ENCODE results near the gene DCTPP1. TPM values are rescaled to one million over a fixed set of nuclear protein-coding genes. Genes with fewer than 3 reads are reported as not detected.
A peak's percentile ranks its signal among the peaks of the same experiment; 100 is the strongest.

The DCTPP1 gene
- total RNA-seq, 1 donor from 2014 or later: 26.4 TPM

GRCh38 chr16:30439720-30440348, 10.0 kb upstream of the DCTPP1 start:
- no peak for DNase-seq (ENCODE audit: low spot score)
- H3K27me3 Mint-ChIP-seq (ENCODE audit: low read depth): no peaks in the 10 kb centered on the region
- H3K9me3 Mint-ChIP-seq (ENCODE audit: low read depth): no peaks in the 10 kb centered on the region
- peaks cover 16% of the 10 kb centered on the region for H3K4me1 Mint-ChIP-seq (ENCODE audit: low read depth)
- no peak overlapping the region for H3K4me3 Mint-ChIP-seq (ENCODE audit: unreplicated experiment)
- no peak for TF ChIP-seq CTCF (IDR thresholded peaks at IDR 0.05)
- no peak overlapping the region for H3K27ac Mint-ChIP-seq (ENCODE audit: unreplicated experiment)
- H3K36me3 Mint-ChIP-seq (ENCODE audit: low read depth): peaks cover 10% of the 10 kb centered on the region

- no peak for DNase-seq (ENCODE audit: low spot score)
- Mint-ChIP-seq H3K4me1 (ENCODE audit: low read depth) (peaks cover 9% of the 10 kb centered on the region), H3K27me3 (ENCODE audit: low read depth) (no peaks in the 10 kb centered on the region), H3K27ac (ENCODE audit: unreplicated experiment) (no peak overlapping the region), H3K36me3 (ENCODE audit: low read depth) (peaks cover 8% of the 10 kb centered on the region), H3K4me3 (ENCODE audit: unreplicated experiment) (no peak overlapping the region), H3K9me3 (ENCODE audit: low read depth) (no peaks in the 10 kb centered on the region)
- TF ChIP-seq CTCF (IDR thresholded peaks at IDR 0.05): no peak
Measured at GRCh38 chr16:30438835-30439234, 9.0 kb upstream of the DCTPP1 start.

GRCh38 chr16:30437511-30438046, 7.7 kb upstream of the DCTPP1 start:
- no peak for DNase-seq (ENCODE audit: low spot score)
- no peaks in the 10 kb centered on the region for H3K4me1 Mint-ChIP-seq (ENCODE audit: low read depth)
- TF ChIP-seq CTCF (IDR thresholded peaks at IDR 0.05): no peak
- H3K27ac Mint-ChIP-seq (ENCODE audit: unreplicated experiment): no peak overlapping the region
- H3K36me3 Mint-ChIP-seq (ENCODE audit: low read depth): no peaks in the 10 kb centered on the region
- H3K4me3 Mint-ChIP-seq (ENCODE audit: unreplicated experiment): no peak overlapping the region
- H3K9me3 Mint-ChIP-seq (ENCODE audit: low read depth): no peaks in the 10 kb centered on the region
- no peaks in the 10 kb centered on the region for H3K27me3 Mint-ChIP-seq (ENCODE audit: low read depth)

GRCh38 chr16:30434852-30435251, 5.0 kb upstream of the DCTPP1 start:
- H3K9me3 Mint-ChIP-seq (ENCODE audit: low read depth): no peaks in the 10 kb centered on the region
- H3K27me3 Mint-ChIP-seq (ENCODE audit: low read depth): no peaks in the 10 kb centered on the region
- no peak for DNase-seq (ENCODE audit: low spot score)
- H3K36me3 Mint-ChIP-seq (ENCODE audit: low read depth): no peaks in the 10 kb centered on the region
- no peak overlapping the region for H3K27ac Mint-ChIP-seq (ENCODE audit: unreplicated experiment)
- H3K4me1 Mint-ChIP-seq (ENCODE audit: low read depth): no peaks in the 10 kb centered on the region
- no peak for TF ChIP-seq CTCF (IDR thresholded peaks at IDR 0.05)
- no peak overlapping the region for H3K4me3 Mint-ChIP-seq (ENCODE audit: unreplicated experiment)

- H3K4me1 Mint-ChIP-seq (ENCODE audit: low read depth): peaks cover 6% of the 10 kb centered on the region
- no peak for DNase-seq (ENCODE audit: low spot score)
- peak; percentile 71 for TF ChIP-seq CTCF (IDR thresholded peaks at IDR 0.05)
- H3K9me3 Mint-ChIP-seq (ENCODE audit: low read depth): no peaks in the 10 kb centered on the region
- H3K4me3 Mint-ChIP-seq (ENCODE audit: unreplicated experiment): no peak overlapping the region
- no peak overlapping the region for H3K27ac Mint-ChIP-seq (ENCODE audit: unreplicated experiment)
- H3K36me3 Mint-ChIP-seq (ENCODE audit: low read depth): peaks cover 5% of the 10 kb centered on the region
- no peaks in the 10 kb centered on the region for H3K27me3 Mint-ChIP-seq (ENCODE audit: low read depth)
Measured at GRCh38 chr16:30430428-30430970, 669 bp upstream of the DCTPP1 start.
